T-helper 1 cell treated with Interleukin-12 subunit alpha and Interleukin-12 subunit beta and Interleukin-4 antibody, amounts not matched to agents 30 μg/mL and 1 μg/mL, for 36 hours (primary cell): ENCODE results near the gene FMO2.

ENCODE experiments used
- H3K27ac Mint-ChIP-seq: one replicate; pipeline ENCODE4 v1.8.0; 2021; ENCODE audit warnings: mild to moderate bottlenecking, mixed read lengths
- H3K27me3 Mint-ChIP-seq: one replicate; pipeline ENCODE4 v1.8.0; 2021; ENCODE audit warnings: low read depth, mixed read lengths
- H3K36me3 Mint-ChIP-seq: one replicate; pipeline ENCODE4 v1.8.0; 2021; ENCODE audit warnings: low read depth, mixed read lengths
- H3K4me1 Mint-ChIP-seq: one replicate; pipeline ENCODE4 v1.8.0; 2021; ENCODE audit warnings: low read depth, mixed read lengths
- H3K4me3 Mint-ChIP-seq: one replicate; pipeline ENCODE4 v1.8.0; 2021; ENCODE audit warnings: mild to moderate bottlenecking, moderate library complexity, mixed read lengths
- H3K9me3 Mint-ChIP-seq: one replicate; pipeline ENCODE4 v1.8.0; 2021; ENCODE audit warnings: mixed read lengths

Gene FMO2, protein sequence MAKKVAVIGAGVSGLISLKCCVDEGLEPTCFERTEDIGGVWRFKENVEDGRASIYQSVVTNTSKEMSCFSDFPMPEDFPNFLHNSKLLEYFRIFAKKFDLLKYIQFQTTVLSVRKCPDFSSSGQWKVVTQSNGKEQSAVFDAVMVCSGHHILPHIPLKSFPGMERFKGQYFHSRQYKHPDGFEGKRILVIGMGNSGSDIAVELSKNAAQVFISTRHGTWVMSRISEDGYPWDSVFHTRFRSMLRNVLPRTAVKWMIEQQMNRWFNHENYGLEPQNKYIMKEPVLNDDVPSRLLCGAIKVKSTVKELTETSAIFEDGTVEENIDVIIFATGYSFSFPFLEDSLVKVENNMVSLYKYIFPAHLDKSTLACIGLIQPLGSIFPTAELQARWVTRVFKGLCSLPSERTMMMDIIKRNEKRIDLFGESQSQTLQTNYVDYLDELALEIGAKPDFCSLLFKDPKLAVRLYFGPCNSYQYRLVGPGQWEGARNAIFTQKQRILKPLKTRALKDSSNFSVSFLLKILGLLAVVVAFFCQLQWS

DNA sequence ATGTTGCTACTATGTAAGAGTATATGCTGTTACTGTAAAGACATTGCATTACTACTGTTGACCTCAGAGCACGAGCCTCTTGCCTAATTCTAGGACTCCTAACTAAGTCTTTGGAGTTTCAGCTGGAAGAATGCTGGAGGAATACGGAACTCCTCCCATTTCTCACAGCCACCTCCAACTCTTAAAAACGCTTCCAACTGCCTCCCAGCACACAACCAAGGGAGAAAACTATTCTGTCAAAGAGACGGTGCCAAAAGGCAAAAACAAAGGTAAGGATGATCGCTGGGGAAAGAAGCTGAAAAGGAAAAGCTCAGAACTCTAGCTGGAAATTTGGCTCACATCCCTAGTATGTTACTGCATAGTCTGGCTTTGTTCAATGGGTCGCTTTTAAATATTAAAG lies at the start of gene FMO2:
FMO2 (plus strand) TSS at position 210 of the 400 bp plus-strand sequence. CDS start 414 bp downstream, outside the sequence.
- H3K9me3 Mint-ChIP-seq, result no peaks in the 10 kb centered on the region
- no peak within 1 kb of the TSS for H3K4me3 Mint-ChIP-seq
- H3K27ac Mint-ChIP-seq, result no peak within 1 kb of the TSS
- H3K36me3 Mint-ChIP-seq, result no peaks in the 10 kb centered on the region
- peaks cover 3% of the 10 kb centered on the region for H3K4me1 Mint-ChIP-seq
- peaks cover 25% of the 10 kb centered on the region for H3K27me3 Mint-ChIP-seq

DNA sequence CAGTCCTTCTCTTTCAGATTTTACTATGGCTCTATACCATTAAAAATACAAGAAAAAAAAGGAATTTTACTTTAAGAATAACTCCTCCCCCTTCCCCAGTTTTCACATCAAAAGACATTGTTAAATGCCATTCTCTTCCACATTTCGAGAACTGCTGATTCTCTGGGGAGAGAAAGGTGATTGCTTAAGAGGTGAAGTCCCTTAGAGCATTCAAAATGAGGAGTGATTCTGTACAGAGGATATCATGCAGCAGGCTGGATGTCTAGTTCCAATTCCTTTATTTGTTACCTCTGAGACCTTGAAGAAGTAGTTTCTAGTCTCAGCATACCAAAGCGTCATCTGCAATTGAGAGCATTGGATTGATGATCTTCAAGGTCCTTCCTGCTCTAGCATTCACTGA lies 47.5 kb upstream of the FMO2 start:
- Mint-ChIP-seq H3K27ac (no peak overlapping the region), H3K4me1 (no peaks in the 10 kb centered on the region), H3K27me3 (peaks cover 5% of the 10 kb centered on the region), H3K36me3 (no peaks in the 10 kb centered on the region), H3K9me3 (no peaks in the 10 kb centered on the region), H3K4me3 (no peak overlapping the region)

DNA sequence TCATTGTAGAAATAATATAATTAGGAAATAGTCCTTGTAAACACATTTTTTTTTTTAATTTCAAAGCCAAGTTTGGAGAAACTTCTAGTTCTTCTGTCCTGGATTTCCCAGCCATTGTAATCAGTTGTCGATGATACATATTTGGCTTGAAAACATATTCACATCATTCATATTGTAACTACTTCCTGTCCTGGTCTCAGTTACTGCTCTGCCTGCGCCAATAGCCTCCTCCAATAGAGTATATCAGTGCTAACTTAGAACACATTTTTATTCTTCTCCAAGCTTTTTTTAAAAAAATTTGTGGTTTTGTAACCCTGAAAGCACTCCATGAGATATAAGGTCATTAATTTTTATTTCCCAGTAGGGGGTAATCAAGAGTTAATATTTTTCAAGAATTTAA lies 46.1 kb upstream of the FMO2 start:
- Mint-ChIP-seq H3K9me3 (no peaks in the 10 kb centered on the region), H3K27ac (no peak overlapping the region), H3K36me3 (no peaks in the 10 kb centered on the region), H3K27me3 (peaks cover 5% of the 10 kb centered on the region), H3K4me3 (no peak overlapping the region), H3K4me1 (no peaks in the 10 kb centered on the region)

DNA sequence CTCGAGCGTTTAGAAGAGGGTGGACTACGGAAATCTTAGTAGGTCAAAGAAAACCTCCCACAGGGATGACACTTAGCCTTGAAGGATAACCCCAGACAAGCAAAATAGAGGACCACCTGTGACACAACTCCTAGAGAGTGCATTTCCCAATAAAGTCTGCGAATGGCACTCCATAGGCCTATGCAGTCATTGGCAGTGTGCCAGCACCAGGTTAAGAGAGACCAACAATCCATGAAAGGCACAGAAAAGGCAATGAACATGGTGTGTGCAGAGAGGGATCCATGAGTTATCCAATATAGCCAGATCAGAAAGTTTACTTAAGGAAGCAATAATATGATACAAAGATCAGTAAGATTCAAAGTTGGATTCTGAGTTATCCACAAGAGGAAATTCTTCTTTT lies 45.2 kb upstream of the FMO2 start:
- H3K9me3 Mint-ChIP-seq, result no peaks in the 10 kb centered on the region
- peaks cover 5% of the 10 kb centered on the region for H3K27me3 Mint-ChIP-seq
- no peak overlapping the region for H3K27ac Mint-ChIP-seq
- H3K36me3 Mint-ChIP-seq, result no peaks in the 10 kb centered on the region
- H3K4me1 Mint-ChIP-seq, result no peaks in the 10 kb centered on the region
- no peak overlapping the region for H3K4me3 Mint-ChIP-seq

DNA sequence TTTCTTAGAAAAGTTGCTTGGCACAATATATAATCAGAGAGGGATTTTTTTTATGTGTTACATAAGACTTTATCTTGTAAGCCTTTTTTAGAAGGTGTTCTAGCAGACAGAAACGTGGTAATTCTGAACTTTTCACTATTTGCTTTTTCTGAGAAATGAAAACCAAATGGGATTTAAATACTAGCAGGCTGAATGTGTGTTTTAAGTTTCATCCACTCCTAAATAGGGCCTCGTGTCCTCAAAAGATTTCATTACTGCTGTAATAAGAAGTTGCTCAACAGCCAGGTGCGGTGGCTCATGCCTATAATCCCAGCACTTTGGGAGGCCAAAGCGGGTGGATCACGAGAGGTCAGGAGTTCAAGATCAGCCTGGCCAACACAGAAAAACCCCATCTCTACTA lies 44.7 kb upstream of the FMO2 start:
- H3K36me3 Mint-ChIP-seq, result no peaks in the 10 kb centered on the region
- no peak overlapping the region for H3K4me3 Mint-ChIP-seq
- peaks cover 5% of the 10 kb centered on the region for H3K27me3 Mint-ChIP-seq
- no peak overlapping the region for H3K27ac Mint-ChIP-seq
- no peaks in the 10 kb centered on the region for H3K9me3 Mint-ChIP-seq
- H3K4me1 Mint-ChIP-seq, result no peaks in the 10 kb centered on the region

DNA sequence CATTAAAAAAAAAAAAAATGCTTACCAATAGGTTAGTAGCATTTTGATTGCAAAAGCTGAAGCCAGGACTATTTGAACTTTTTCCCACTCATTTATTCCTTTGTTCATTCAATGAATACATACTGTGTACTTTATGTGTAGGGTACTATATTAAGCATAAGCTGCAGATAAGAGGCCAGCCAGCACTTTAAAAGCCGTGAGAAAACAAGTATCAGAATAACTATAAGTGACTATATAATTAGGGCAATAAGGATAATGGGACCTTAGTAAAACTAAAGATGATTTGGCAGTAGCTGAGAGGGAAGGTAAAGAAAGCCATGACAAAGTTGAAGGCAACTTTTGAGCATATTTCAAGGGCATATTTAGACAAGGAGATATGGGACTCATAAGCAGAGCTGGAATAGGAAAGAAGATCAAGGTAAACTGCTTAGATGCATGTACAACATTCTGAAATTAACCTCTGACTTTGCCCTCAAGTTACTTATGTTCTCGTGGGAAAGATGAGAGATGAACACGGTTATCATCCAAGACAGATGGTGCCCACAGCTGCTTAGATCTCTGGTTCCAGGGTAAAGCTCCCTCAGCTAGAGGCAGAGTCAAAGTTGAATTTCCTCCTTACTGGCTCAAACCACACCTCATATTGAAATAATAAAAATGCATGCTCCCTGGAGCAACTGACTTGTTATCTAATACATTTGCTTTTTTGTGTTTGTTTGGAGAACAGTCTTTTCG lies 44.0 kb upstream of the FMO2 start:
- Mint-ChIP-seq H3K9me3 (no peaks in the 10 kb centered on the region), H3K4me3 (no peak overlapping the region), H3K36me3 (no peaks in the 10 kb centered on the region), H3K27me3 (peaks cover 5% of the 10 kb centered on the region), H3K27ac (no peak overlapping the region), H3K4me1 (no peaks in the 10 kb centered on the region)

DNA sequence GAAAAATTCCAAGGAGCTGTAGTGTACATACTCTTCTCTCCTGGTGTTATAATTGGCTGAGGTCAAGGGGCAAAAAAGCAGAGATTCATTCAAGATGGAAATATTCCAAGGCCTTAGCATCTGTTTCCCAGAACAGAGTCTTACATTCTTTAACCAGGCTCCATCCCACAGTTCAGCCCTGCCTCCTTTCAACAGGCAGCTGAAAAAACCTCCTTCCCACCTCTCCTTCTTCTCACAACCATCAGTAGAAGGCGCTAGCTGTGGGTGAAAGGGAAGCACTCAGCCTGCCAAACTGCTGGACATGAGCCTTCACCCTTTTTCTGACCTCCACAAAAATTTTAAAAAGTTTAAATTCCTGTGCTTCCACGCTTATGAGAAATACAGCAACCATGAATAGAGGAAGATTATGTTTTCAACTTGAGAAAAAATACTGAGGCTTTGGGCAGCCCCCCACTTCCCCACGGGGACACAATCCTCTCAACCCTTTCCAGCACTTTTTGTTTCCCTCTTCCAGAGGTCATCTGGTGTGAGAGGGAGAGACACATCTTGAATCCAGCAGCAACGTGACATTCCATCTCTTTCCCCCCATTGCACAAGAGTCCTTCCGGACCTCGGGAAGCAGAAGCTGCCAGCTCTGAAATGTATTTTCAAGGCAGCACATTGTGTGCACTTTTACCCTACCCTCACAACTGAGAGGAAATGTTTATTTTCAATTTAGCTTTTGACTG lies 43.2 kb upstream of the FMO2 start:
- Mint-ChIP-seq H3K9me3 (no peaks in the 10 kb centered on the region), H3K4me3 (no peak overlapping the region), H3K27ac (no peak overlapping the region), H3K27me3 (peaks cover 2% of the 10 kb centered on the region), H3K36me3 (no peaks in the 10 kb centered on the region), H3K4me1 (no peaks in the 10 kb centered on the region)

DNA sequence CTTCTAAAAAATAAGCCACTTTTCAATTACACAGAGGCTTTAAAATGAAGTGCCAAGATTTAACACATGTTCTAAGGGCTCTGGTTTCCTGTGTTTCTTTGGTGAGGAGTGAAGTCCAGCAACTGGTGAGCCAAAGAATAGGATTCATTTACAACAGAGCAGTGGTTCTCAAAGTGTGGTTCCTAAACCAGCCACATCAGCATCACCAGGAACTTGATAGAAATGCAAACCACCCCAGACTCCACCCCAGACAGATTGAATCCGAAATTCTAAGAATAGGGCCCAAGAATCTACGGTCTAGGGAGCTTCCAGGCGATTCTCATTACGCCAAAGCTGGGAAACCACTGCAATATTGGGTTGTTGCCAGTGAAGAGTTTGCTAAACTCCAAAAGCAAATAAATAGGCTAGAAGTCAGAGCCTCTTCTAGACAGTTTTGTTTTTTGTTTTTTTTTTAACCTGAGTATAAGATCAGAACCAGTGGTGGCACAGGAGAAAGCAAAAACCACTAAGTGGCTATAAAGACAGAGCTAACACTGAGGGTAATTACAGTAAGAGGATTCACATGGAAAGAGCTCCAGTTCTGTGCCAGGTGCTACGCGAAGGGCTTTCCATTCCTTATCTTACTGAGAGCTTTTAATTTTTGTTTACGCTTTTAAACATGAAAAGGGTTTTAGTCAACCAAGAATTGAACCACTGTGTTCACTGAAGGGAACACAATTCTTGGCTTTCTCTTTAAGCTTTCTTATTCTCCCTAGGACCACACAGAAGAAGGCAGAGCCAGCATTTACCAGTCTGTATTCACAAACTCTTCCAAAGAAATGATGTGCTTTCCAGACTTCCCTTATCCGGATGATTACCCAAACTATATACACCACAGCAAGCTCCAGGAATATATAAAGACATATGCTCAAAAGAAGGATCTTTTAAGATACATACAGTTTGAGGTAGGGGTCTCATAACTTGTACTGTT lies 42.4 kb upstream of the FMO2 start:
- no peak overlapping the region for H3K4me3 Mint-ChIP-seq
- H3K9me3 Mint-ChIP-seq, result no peaks in the 10 kb centered on the region
- no peaks in the 10 kb centered on the region for H3K27me3 Mint-ChIP-seq
- H3K4me1 Mint-ChIP-seq, result no peaks in the 10 kb centered on the region
- H3K36me3 Mint-ChIP-seq, result no peaks in the 10 kb centered on the region
- no peak overlapping the region for H3K27ac Mint-ChIP-seq

DNA sequence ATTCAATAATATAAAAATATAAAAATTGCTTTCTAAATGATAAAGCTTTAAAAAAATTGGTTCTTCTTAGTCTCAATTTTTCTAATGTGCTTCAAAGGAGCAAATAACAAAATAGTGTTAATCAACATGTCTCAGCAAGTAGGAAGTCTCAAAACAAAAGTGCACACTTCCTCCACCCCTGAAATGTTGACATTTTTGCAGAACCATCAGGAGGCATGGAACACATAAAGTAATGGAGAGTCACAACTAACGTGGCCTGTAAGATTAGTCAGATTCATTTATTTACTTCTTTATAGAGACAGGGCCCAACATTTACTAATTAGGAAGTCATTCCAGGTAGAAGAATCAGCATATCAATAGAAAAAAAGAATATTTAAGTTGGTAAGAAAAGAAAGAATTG lies 34.9 kb upstream of the FMO2 start:
- Mint-ChIP-seq H3K9me3 (no peaks in the 10 kb centered on the region), H3K36me3 (no peaks in the 10 kb centered on the region), H3K27me3 (no peaks in the 10 kb centered on the region), H3K4me3 (no peak overlapping the region), H3K4me1 (no peaks in the 10 kb centered on the region), H3K27ac (no peak overlapping the region)

DNA sequence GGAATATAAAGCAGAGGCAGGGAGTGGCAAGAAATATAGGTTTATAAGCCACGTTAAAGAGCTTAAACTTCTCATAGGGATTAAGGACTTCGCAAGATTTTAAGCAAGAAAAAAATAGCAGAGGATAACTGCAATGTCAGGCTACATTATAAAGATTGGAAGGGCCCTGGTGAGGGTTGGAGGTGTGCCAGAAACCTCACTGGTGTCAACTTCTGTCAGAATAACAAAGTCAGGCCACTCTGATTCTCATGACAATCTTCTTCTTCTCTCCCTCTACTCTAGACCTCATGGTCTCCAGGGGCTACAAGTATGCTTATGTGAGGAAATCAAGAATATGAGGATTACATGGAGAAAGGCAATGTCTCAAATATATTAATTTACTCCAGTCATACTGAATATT lies 32.6 kb upstream of the FMO2 start:
- no peak overlapping the region for H3K4me3 Mint-ChIP-seq
- H3K4me1 Mint-ChIP-seq, result no peaks in the 10 kb centered on the region
- H3K27me3 Mint-ChIP-seq, result no peaks in the 10 kb centered on the region
- H3K27ac Mint-ChIP-seq, result no peak overlapping the region
- H3K9me3 Mint-ChIP-seq, result no peaks in the 10 kb centered on the region
- H3K36me3 Mint-ChIP-seq, result no peaks in the 10 kb centered on the region

DNA sequence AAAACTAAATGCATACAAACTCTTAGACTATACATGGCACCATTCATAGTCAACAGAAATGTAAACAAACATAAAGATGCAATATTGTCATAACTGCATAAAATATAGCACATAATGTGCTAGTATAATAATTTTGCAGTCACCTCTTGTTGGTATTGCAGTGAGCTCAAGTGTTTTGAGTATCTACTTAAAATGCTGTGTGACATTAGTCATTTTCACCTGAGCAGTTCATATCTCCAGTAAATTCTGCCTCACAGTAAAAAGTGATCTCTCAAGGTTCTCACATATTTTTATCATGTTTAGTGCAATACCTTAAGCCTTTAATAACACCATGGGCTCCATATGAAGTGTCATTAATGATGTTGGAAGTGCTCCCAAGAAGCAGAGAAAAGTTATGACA lies 29.6 kb upstream of the FMO2 start:
- H3K9me3 Mint-ChIP-seq, result no peaks in the 10 kb centered on the region
- no peaks in the 10 kb centered on the region for H3K27me3 Mint-ChIP-seq
- H3K27ac Mint-ChIP-seq, result no peak overlapping the region
- no peaks in the 10 kb centered on the region for H3K4me1 Mint-ChIP-seq
- H3K4me3 Mint-ChIP-seq, result no peak overlapping the region
- no peaks in the 10 kb centered on the region for H3K36me3 Mint-ChIP-seq

DNA sequence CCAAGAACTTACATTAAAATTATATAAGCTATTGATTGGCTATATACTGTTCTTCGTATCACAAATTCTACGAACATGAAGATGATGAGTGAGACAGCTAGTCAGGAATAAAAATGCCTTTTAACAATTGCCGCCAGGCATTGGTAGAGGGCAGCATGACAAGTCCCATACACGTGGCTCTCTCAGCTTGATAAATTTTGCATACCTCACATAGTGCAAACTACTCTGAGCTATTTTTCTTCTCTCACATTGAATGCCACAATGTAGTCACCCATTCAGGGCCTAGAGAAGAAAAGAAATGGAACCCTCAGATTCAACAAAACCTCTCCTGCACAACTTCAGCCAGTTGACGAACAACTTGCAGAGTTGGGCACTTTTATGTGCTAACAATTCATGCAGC lies 27.0 kb upstream of the FMO2 start:
- Mint-ChIP-seq H3K27ac (no peak overlapping the region), H3K36me3 (no peaks in the 10 kb centered on the region), H3K27me3 (no peaks in the 10 kb centered on the region), H3K4me3 (no peak overlapping the region), H3K4me1 (no peaks in the 10 kb centered on the region), H3K9me3 (no peaks in the 10 kb centered on the region)

DNA sequence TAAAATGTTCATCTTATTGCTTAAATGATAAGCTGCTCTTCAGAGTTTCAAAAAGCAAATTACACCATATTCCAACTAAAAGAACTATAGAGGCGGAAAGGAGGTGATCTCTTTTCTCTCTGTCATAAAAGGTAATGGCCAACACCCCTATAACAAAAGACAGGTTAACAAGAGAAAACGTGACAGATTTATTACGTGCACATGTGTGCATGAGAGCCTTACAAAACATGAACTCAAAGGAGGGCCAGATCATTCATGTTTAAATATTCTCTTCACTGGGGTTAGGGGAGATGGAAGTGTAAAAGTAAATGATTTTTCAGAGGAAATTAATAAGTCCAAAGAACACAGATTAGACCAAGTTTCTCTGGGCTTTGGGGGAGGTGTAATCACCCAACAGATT lies 26.5 kb upstream of the FMO2 start:
- Mint-ChIP-seq H3K27ac (no peak overlapping the region), H3K27me3 (no peaks in the 10 kb centered on the region), H3K4me3 (no peak overlapping the region), H3K36me3 (no peaks in the 10 kb centered on the region), H3K9me3 (no peaks in the 10 kb centered on the region), H3K4me1 (no peaks in the 10 kb centered on the region)

DNA sequence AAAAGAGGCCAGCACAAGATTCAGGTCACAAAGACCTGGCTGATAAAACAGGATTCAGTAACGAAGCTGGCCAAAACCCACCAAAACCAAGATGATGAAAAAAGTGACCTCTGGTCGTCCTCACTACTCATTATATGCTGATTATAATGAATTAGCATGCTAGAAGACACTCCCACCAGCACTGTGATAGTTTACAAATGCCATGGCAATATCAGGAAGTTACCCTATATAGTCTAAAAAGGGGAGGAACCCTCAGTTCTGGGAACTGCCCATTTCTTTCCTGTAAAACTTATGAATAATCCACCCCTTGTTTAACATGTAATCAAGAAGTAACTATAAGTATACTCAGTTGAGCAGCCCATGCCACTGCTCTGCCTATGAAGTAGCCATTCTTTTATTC lies 26.0 kb upstream of the FMO2 start:
- no peak overlapping the region for H3K27ac Mint-ChIP-seq
- H3K4me3 Mint-ChIP-seq, result no peak overlapping the region
- no peaks in the 10 kb centered on the region for H3K27me3 Mint-ChIP-seq
- H3K9me3 Mint-ChIP-seq, result no peaks in the 10 kb centered on the region
- H3K36me3 Mint-ChIP-seq, result no peaks in the 10 kb centered on the region
- H3K4me1 Mint-ChIP-seq, result no peaks in the 10 kb centered on the region
